ENCODE measurements around the gene MGME1.

MGME1 gene

GRCh38 chr20:18031050-18031449 is 62.2 kb downstream of the MGME1 start:
- no peak overlapping the region for H3K4me3 ChIP-seq (replicated peaks; ENCODE audit: low read depth, low read length)
- no peak for DNase-seq (ENCODE audit: extremely low read depth, low read depth)
- no peak for TF ChIP-seq CTCF (IDR thresholded peaks at IDR 0.05; ENCODE audit: low read depth, low read length, missing control alignments)

GRCh38 chr20:18031888-18032509 is 63.2 kb downstream of the MGME1 start:
- no peak overlapping the region for H3K4me3 ChIP-seq (replicated peaks; ENCODE audit: low read depth, low read length)
- no peak for TF ChIP-seq CTCF (IDR thresholded peaks at IDR 0.05; ENCODE audit: low read depth, low read length, missing control alignments)
- DNase-seq (ENCODE audit: extremely low read depth, low read depth): no peak

- H3K4me3 ChIP-seq (replicated peaks; ENCODE audit: low read depth, low read length): no peak overlapping the region
- no peak for DNase-seq (ENCODE audit: extremely low read depth, low read depth)
- no peak for TF ChIP-seq CTCF (IDR thresholded peaks at IDR 0.05; ENCODE audit: low read depth, low read length, missing control alignments)
Observed at GRCh38 chr20:18032977-18033892, 64.4 kb downstream of the MGME1 start.

- TF ChIP-seq CTCF (IDR thresholded peaks at IDR 0.05; ENCODE audit: low read depth, low read length, missing control alignments): no peak
Observed at GRCh38 chr20:18034039-18034438, 65.2 kb downstream of the MGME1 start.

GRCh38 chr20:18039063-18039462 is 70.2 kb downstream of the MGME1 start:
- H3K4me3 ChIP-seq (replicated peaks; ENCODE audit: low read depth, low read length): no peak overlapping the region
- TF ChIP-seq CTCF (IDR thresholded peaks at IDR 0.05; ENCODE audit: low read depth, low read length, missing control alignments): no peak
- no peak for DNase-seq (ENCODE audit: extremely low read depth, low read depth)

More at GRCh38 chr20:18034039-18034438, 65.2 kb downstream of the MGME1 start:
- no peak for DNase-seq (ENCODE audit: extremely low read depth, low read depth)
- no peak overlapping the region for H3K4me3 ChIP-seq (replicated peaks; ENCODE audit: low read depth, low read length)

Measured in HFF-Myc (cell line).